HL-60 (cell line): Measurements from ENCODE around the gene FMNL2.

Source experiments
- DNase-seq, 2 experiments: peaks; one replicate each; pipeline ENCODE4 v3.0.0-alpha.2; 2010 to 2020; ENCODE audit warnings: low read depth in 1 of 2, low spot score in 1 of 2
- H3K27ac ChIP-seq: fragments of 250-450 bp; sonication (Bioruptor Pico); replicated peaks from 2 replicates; pipeline ENCODE4 v1.5.1; 2020; ENCODE audit warnings: mild to moderate bottlenecking, moderate library complexity
- H3K27me3 ChIP-seq: fragments of 250-450 bp; sonication (Bioruptor Pico); 2 replicates; pipeline ENCODE4 v1.5.1; 2021; ENCODE audit warnings: mild to moderate bottlenecking, moderate library complexity; ENCODE audit not compliant: insufficient read depth, poor library complexity, severe bottlenecking
- H3K4me3 ChIP-seq: replicated peaks from 2 replicates; pipeline ENCODE4 v1.5.1; 2011; ENCODE audit warnings: mild to moderate bottlenecking, control low read depth, low read length; ENCODE audit not compliant: insufficient read depth
- CTCF ChIP-seq: IDR thresholded peaks from one replicate; pipeline ENCODE4 v1.5.1; 2011; ENCODE audit warnings: low read length, control low read depth, inconsistent platforms; ENCODE audit not compliant: insufficient read depth
- GABPA ChIP-seq: IDR thresholded peaks from 2 replicates; pipeline ENCODE4 v1.6.1; 2012; ENCODE audit warnings: low read depth
- POLR2AphosphoS5 ChIP-seq: IDR thresholded peaks from 2 replicates; pipeline ENCODE4 v1.6.1; 2012; ENCODE audit warnings: low read depth
- REST ChIP-seq: IDR thresholded peaks from 2 replicates; pipeline ENCODE4 v1.6.1; 2012; ENCODE audit warnings: low read depth; ENCODE audit not compliant: insufficient replicate concordance
- SPI1 ChIP-seq: IDR thresholded peaks from 2 replicates; pipeline ENCODE4 v1.6.1; 2012; ENCODE audit warnings: low read depth, mild to moderate bottlenecking, borderline replicate concordance

The FMNL2 gene

GRCh38 chr2:152553518-152553917, 218.5 kb downstream of the FMNL2 start:
- Histone ChIP-seq H3K4me3 (no peak overlapping the region), H3K27ac (no peak overlapping the region), H3K27me3 (no peaks in the 10 kb centered on the region)
- no peak for TF ChIP-seq POLR2AphosphoS5
- DNase-seq = no peak

- DNase-seq = no peak
- H3K4me3 ChIP-seq = no peak overlapping the region
- H3K27ac ChIP-seq = no peak overlapping the region
- TF ChIP-seq POLR2AphosphoS5 (no peak), SPI1 (no peak), GABPA (no peak), CTCF (no peak), REST (no peak)
- H3K27me3 ChIP-seq = no peaks in the 10 kb centered on the region
Observed at GRCh38 chr2:152555048-152555447, 220.1 kb downstream of the FMNL2 start.

GRCh38 chr2:152556506-152556905, 221.5 kb downstream of the FMNL2 start:
- no peak for DNase-seq
- TF ChIP-seq CTCF (no peak), POLR2AphosphoS5 (no peak), SPI1 (no peak), REST (no peak), GABPA (no peak)
- Histone ChIP-seq H3K27me3 (no peaks in the 10 kb centered on the region), H3K27ac (no peak overlapping the region), H3K4me3 (no peak overlapping the region)

- TF ChIP-seq CTCF (no peak), POLR2AphosphoS5 (no peak), REST (no peak), SPI1 (no peak), GABPA (no peak)
- H3K27me3 ChIP-seq = no peaks in the 10 kb centered on the region
- no peak for DNase-seq
- H3K4me3 ChIP-seq = no peak overlapping the region
- H3K27ac ChIP-seq = no peak overlapping the region
Observed at GRCh38 chr2:152557273-152557888, 222.4 kb downstream of the FMNL2 start.
